CD4-positive, alpha-beta T cell (primary cell): ENCODE measurements around the gene ADAMTSL2. TPM values are rescaled to one million over a fixed set of nuclear protein-coding genes. Genes with fewer than 3 reads are reported as not detected.

Experiments
- ATAC-seq: fragments of 200-7000 bp; cut with Tn5 transposase; one replicate; pipeline ENCODE4 v1.10.0; 2022; ENCODE audit warnings: mild to moderate bottlenecking; ENCODE audit not compliant: poor library complexity
- CTCF ChIA-PET: fragments of 350-600 bp; sonication (Branson Sonifier 250); formaldehyde crosslinking; loops from one replicate; lab custom pipeline; 2021; ENCODE audit warnings: antibody characterized with exemption, inconsistent platforms; lab: Charles Lee
- POLR2A ChIA-PET: fragments of 350-600 bp; sonication (Branson Sonifier 250); formaldehyde crosslinking; loops from one replicate; lab custom pipeline; 2021; ENCODE audit warnings: antibody characterized with exemption, inconsistent platforms; lab: Charles Lee
- DNase-seq, 14 experiments: peaks; one replicate each; pipeline ENCODE4 v3.0.0-alpha.2; 2013 to 2020; ENCODE audit warnings: mixed read lengths in 2 of 14
- H3K27ac ChIP-seq, 2 donors: one replicate each; pipeline versions ENCODE4 v1.5.1 to v1.7.0; 2013; ENCODE audit warnings: low read length in 2 of 2, low read depth in 1 of 2, mild to moderate bottlenecking in 1 of 2
- H3K27me3 ChIP-seq, 2 experiments: 1 replicate in 1 of 2; 2 replicates in 1 of 2; pipeline versions ENCODE4 v1.6.1 to v1.7.0; 2013; ENCODE audit warnings: low read length in 2 of 2, control low read depth in 1 of 2, mild to moderate bottlenecking in 1 of 2, moderate library complexity in 1 of 2; ENCODE audit not compliant: insufficient read depth in 2 of 2, control insufficient read depth in 1 of 2
- H3K36me3 ChIP-seq: one replicate; pipeline ENCODE4 v1.6.1; 2013; ENCODE audit warnings: low read length, control low read depth; ENCODE audit not compliant: insufficient read depth
- H3K4me1 ChIP-seq: one replicate; pipeline ENCODE4 v1.6.1; 2013; ENCODE audit warnings: low read length, control low read depth; ENCODE audit not compliant: insufficient read depth
- H3K4me3 ChIP-seq: one replicate; pipeline ENCODE4 v1.5.1; 2013; ENCODE audit warnings: mild to moderate bottlenecking, low read length, moderate library complexity
- H3K9me3 ChIP-seq, 2 experiments: 1 replicate in 1 of 2; 2 replicates in 1 of 2; pipeline versions ENCODE4 v1.6.1 to v1.7.0; 2013; ENCODE audit warnings: low read length in 2 of 2, mild to moderate bottlenecking in 2 of 2, control low read depth in 1 of 2, moderate library complexity in 1 of 2; ENCODE audit not compliant: control insufficient read depth in 1 of 2, insufficient read depth in 1 of 2
- H3K27ac Mint-ChIP-seq: one replicate; pipeline ENCODE4 v1.8.0; 2020; ENCODE audit warnings: mixed read lengths
- H3K27me3 Mint-ChIP-seq: one replicate; pipeline ENCODE4 v1.8.0; 2021; ENCODE audit warnings: mixed read lengths
- H3K36me3 Mint-ChIP-seq: one replicate; pipeline ENCODE4 v1.8.0; 2021; ENCODE audit warnings: low read depth, mixed read lengths
- H3K4me1 Mint-ChIP-seq: one replicate; pipeline ENCODE4 v1.8.0; 2021; ENCODE audit warnings: low read depth, mixed read lengths
- H3K4me3 Mint-ChIP-seq: one replicate; pipeline ENCODE4 v1.8.0; 2020; ENCODE audit warnings: mild to moderate bottlenecking, mixed read lengths
- H3K9me3 Mint-ChIP-seq: one replicate; pipeline ENCODE4 v1.8.0; 2020; ENCODE audit warnings: mixed read lengths
- CTCF ChIP-seq: fragments of 200-600 bp; IDR thresholded peaks from one replicate; pipeline ENCODE4 v1.8.0; 2022; ENCODE audit warnings: antibody characterized with exemption, mild to moderate bottlenecking
- intact Hi-C, 2 experiments: fragments of 100-400 bp; cut with DNase I in 1 of 2; cut with micrococcal nuclease in 1 of 2; formaldehyde crosslinking; loops; one replicate each; pipeline versions ENCODE4 v1.15.1 to v1.9.0; 2023 to 2025; cut with DNase I, micrococcal nuclease
- total RNA-seq, 174 experiments: library from RNA in 2 of 174; stranded (reverse) in 2 of 174; gene quantifications; one replicate each; pipeline ENCODE4 v1.2.3 and lab custom pipeline; 2021 to 2026

Gene ADAMTSL2
- total RNA-seq, 2 experiments from 2014 or later = 1.2 to 1.3 TPM

- no peak overlapping the region for H3K4me3 ChIP-seq
- Mint-ChIP-seq H3K9me3 (no peaks in the 10 kb centered on the region), H3K4me3 (no peak overlapping the region), H3K27me3 (peaks cover 43% of the 10 kb centered on the region), H3K36me3 (no peaks in the 10 kb centered on the region), H3K4me1 (no peaks in the 10 kb centered on the region), H3K27ac (no peak overlapping the region)
- TF ChIP-seq CTCF = no peak
- DNase-seq (no peak), ATAC-seq (no peak)
- ChIA-PET CTCF (no interaction called here), POLR2A (no interaction called here)
- no peak overlapping the region for H3K27ac ChIP-seq
- intact Hi-C loops = loop anchor here in 1 of 2 experiments (5.0 kb wide), 1 partner anchor 94 kb away; no protein-coding TSS in a partner anchor
- no peaks in the 10 kb centered on the region for H3K36me3 ChIP-seq
- H3K9me3 ChIP-seq = peaks cover 0 to 7% of the 10 kb centered on the region in 2 experiments
- H3K4me1 ChIP-seq = no peaks in the 10 kb centered on the region
- H3K27me3 ChIP-seq = peaks cover 17 to 24% of the 10 kb centered on the region in 2 experiments
Measured at GRCh38 chr9:133612816-133613215, 78.3 kb downstream of the ADAMTSL2 start.

GRCh38 chr9:133613432-133613831 lies 78.9 kb downstream of the ADAMTSL2 start:
- no peak for TF ChIP-seq CTCF
- Mint-ChIP-seq H3K4me3 (no peak overlapping the region), H3K27me3 (peaks cover 38% of the 10 kb centered on the region), H3K9me3 (no peaks in the 10 kb centered on the region), H3K27ac (no peak overlapping the region), H3K36me3 (no peaks in the 10 kb centered on the region), H3K4me1 (peaks cover 4% of the 10 kb centered on the region)
- Histone ChIP-seq H3K4me3 (no peak overlapping the region), H3K27ac (no peak overlapping the region), H3K4me1 (no peaks in the 10 kb centered on the region), H3K36me3 (no peaks in the 10 kb centered on the region), H3K27me3 (peaks cover 11 to 18% of the 10 kb centered on the region in 2 experiments), H3K9me3 (peaks cover 0 to 7% of the 10 kb centered on the region in 2 experiments)
- no peak for DNase-seq
- no peak for ATAC-seq
- POLR2A ChIA-PET = no interaction called here
- intact Hi-C loops = loop anchor here in 1 of 2 experiments (5.0 kb wide), 1 partner anchor 94 kb away; no protein-coding TSS in a partner anchor
- CTCF ChIA-PET = interaction anchor here (1.0 kb wide), 1 partner anchor 9 kb away, joined by 3 read pairs; no protein-coding TSS in a partner anchor

GRCh38 chr9:133614056-133614455 lies 79.6 kb downstream of the ADAMTSL2 start:
- Mint-ChIP-seq H3K9me3 (no peaks in the 10 kb centered on the region), H3K4me1 (peaks cover 11% of the 10 kb centered on the region), H3K27me3 (peaks cover 37% of the 10 kb centered on the region), H3K27ac (no peak overlapping the region), H3K4me3 (no peak overlapping the region), H3K36me3 (no peaks in the 10 kb centered on the region)
- ChIA-PET CTCF (interaction anchor here (1.0 kb wide), 1 partner anchor 10 kb away, joined by 3 read pairs; no protein-coding TSS in a partner anchor), POLR2A (no interaction called here)
- DNase-seq (no peak), ATAC-seq (no peak)
- Histone ChIP-seq H3K4me1 (peaks cover 3% of the 10 kb centered on the region), H3K27me3 (peaks cover 6 to 14% of the 10 kb centered on the region in 2 experiments), H3K9me3 (peaks cover 0 to 7% of the 10 kb centered on the region in 2 experiments), H3K36me3 (no peaks in the 10 kb centered on the region), H3K4me3 (no peak overlapping the region), H3K27ac (no peak overlapping the region)
- no peak for TF ChIP-seq CTCF
- intact Hi-C loops = loop anchor here in 1 of 2 experiments (5.0 kb wide), 1 partner anchor 93 kb away; no protein-coding TSS in a partner anchor
